ENCODE results near the gene MCHR1.

DNA sequence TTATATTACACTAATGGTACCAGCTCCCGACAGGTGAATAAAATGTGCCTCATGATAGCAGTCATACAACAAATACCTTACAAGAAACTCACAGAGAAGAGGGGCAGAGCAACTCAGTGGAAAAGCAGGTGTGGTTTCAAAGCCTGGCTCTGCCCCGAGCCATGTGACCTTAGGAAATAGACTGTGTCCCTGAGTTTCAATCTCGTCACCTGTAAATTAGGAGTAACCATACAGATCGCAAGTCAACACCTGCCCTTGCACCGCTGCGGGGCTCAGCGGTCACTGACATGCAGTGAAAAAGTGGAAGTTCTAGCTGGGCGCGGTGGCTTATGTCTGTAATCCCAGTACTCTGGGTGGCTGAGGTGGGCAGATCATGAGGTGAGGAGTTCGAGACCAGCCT is 30.9 kb upstream of the MCHR1 start:
- TF ChIP-seq POLR2A (IDR thresholded peaks at IDR 0.05; ENCODE audit: low read depth, low read length) = no peak
- TF ChIP-seq TAF1 (IDR thresholded peaks at IDR 0.05; ENCODE audit: borderline replicate concordance, low read depth, low read length) = no peak

Measured in GM12892 (cell line).